Measurements from ENCODE around the gene FSD1.
"Not testable (repeated sequence)": the region's sequence is repeated elsewhere in the genome, so short reads cannot be mapped to it uniquely, and the experiment has no call there.

The FSD1 gene

GRCh38 chr19:4320419-4320818 lies 16.0 kb downstream of the FSD1 start:
- no peak for FAIRE-seq

- FAIRE-seq = no peak
These were observed 18.7 kb downstream of the FSD1 start for GRCh38 chr19:4322942-4323665.

GRCh38 chr19:4323692-4324091 lies 19.3 kb downstream of the FSD1 start:
- no peak for FAIRE-seq

- FAIRE-seq = no peak
These were observed 19.8 kb downstream of the FSD1 start for GRCh38 chr19:4324228-4324627.

GRCh38 chr19:4326215-4326836 lies 21.9 kb downstream of the FSD1 start:
- FAIRE-seq = no peak

GRCh38 chr19:4326837-4327251 lies 22.4 kb downstream of the FSD1 start:
- FAIRE-seq = no peak

- FAIRE-seq = peak; percentile 73
These were observed 23.0 kb downstream of the FSD1 start for GRCh38 chr19:4327252-4327876.

GRCh38 chr19:4327877-4328242 lies 23.5 kb downstream of the FSD1 start:
- no peak for FAIRE-seq

- peak; percentile 23 for FAIRE-seq
These were observed 24.0 kb downstream of the FSD1 start for GRCh38 chr19:4328243-4328990.

- FAIRE-seq = not testable (repeated sequence)
These were observed 24.7 kb downstream of the FSD1 start for GRCh38 chr19:4328991-4329681.

GRCh38 chr19:4329858-4330257 lies 25.5 kb downstream of the FSD1 start:
- no peak for FAIRE-seq

GRCh38 chr19:4334929-4335570 lies 30.7 kb downstream of the FSD1 start:
- no peak for FAIRE-seq

- FAIRE-seq = no peak
These were observed 33.6 kb downstream of the FSD1 start for GRCh38 chr19:4337906-4338440.

GRCh38 chr19:4338441-4339355 lies 34.3 kb downstream of the FSD1 start, which contains the start of gene STAP2:
Gene STAP2, minus strand, starts transcription at chr19:4338827. Its CDS starts 74 bp downstream, at chr19:4338753.
- no peak for FAIRE-seq

- FAIRE-seq = no peak
These were observed 37.9 kb downstream of the FSD1 start for GRCh38 chr19:4342314-4342614.

GRCh38 chr19:4342615-4343369 lies 38.4 kb downstream of the FSD1 start:
- FAIRE-seq = peak; percentile 100

GRCh38 chr19:4343370-4344307 lies 39.2 kb downstream of the FSD1 start, which contains the start of gene MPND:
Gene MPND, plus strand, starts transcription at chr19:4343562. Its CDS starts 32 bp downstream, at chr19:4343594.
- no peak for FAIRE-seq

GRCh38 chr19:4345342-4346019 lies 41.1 kb downstream of the FSD1 start:
- no peak for FAIRE-seq

Data from G401.6 (cell line).